GM19467 (cell line): Measurements from ENCODE around the gene ADRA2B.

Experiments used
- ATAC-seq: cut with Tn5 transposase; IDR thresholded peaks from one replicate; pipeline ENCODE4 v1.9.1; 2021; ENCODE audit warnings: mild to moderate bottlenecking, moderate library complexity; ENCODE audit not compliant: unreplicated experiment

ADRA2B gene

GRCh38 chr2:96106991-96107707, 9.2 kb downstream of the ADRA2B start:
- no peak for ATAC-seq

DNA sequence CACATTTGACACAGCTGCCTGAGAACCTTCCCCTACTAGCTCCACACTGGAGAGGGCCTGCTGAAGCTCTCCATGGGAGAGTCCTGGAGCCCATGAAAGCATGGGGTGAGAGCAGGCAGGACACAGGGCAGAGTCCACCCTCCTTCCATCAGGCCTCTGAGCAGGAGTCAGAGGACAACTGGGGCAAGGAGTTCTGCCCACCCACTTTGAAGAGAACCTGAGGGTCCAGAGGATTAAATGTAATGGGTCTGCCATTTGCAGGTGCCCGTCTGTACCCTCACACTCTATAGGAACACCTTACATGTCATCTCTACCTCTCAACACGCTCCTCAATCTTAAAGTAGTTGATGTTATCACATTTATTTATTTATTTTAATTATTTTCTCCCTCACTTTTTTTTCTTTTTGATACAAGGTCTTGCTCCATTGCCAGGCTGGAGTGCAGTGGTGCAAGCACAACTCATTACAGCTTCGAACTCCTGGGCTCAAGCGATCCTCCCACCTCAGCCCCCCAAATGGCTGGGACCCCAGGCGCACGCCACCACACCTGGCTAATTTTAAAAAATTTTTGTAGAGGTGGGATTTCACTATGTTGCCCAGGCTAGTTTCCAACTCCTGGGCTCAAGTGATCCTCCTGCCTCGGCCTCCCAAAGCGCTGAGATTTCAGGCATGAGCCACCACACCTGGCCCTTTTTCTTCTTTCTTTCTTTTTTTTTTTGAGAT, 10.2 kb downstream of the ADRA2B start:
- ATAC-seq = no peak

DNA sequence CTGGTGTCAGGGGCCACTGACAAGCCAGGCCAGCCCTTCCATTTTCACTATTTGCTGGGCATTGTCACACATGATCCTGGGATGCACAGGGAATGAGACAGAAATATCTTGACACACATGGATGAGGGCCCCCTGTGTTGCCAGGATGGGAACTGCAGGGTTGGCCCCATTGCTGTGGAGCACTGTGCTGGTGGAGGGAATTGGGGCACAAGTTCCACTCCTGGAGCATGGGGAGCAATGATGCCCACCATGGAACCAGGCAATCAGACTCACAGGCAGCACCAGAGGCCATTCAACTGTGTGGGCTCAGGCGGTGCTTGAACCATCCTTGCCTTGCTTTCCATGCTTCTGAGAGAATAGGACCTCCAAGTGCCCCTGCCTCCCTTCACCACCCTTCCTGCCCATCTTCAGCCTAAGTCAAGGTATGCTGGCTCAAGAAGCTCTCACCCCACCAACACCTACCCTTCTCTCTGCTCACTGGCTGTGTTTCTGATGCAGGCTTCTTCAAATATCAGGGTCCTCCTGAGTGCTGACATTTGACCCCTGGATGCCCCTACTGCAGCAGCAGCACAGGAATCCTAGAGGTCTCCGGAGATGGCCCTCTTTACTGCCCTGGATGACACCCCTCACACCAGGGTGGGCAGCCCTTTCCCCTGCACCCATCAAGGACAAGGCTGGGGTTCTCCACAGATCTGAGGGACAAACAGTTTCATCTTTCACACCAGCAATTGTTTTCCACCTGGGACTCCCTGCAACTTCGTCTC, 11.0 kb downstream of the ADRA2B start:
- ATAC-seq = no peak

GRCh38 chr2:96104487-96104861, 11.9 kb downstream of the ADRA2B start:
- no peak for ATAC-seq

DNA sequence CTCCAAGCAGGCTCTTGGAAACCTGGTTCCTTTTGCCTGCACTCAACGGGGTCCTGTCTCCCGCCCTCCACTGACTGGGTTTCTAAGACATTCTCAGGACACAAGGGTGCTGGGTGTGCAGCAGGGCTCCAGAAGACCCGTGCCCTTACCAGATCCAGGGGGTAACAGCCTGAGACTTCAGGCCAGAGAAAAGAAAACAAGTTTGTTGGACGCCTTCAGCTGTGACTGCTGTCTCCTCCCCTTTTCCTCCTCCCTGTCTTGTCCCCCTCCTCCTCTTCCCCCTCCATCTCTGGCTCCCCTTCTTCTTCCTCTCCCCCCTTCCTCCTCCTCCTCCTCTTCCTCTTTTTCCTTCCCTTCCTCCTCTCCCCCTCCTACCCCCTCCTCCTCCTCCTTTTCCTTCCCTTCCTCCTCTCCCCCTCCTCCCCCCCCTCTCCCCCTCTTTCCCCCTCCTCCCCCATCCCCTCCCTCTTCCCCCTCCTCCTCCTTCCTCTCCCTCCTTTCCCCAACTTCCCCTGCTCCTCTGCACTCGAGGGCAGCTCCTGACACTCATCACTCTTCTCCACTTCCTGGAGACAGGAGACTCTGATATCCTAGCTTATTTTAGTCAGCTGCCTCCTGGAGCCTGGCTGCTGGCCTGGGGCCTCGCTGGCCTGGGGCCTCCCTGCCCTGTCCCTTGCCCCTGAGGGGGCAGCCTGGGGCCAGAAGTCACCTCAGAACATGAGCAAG, 12.4 kb downstream of the ADRA2B start:
- ATAC-seq = no peak

GRCh38 chr2:96103187-96103601, 13.2 kb downstream of the ADRA2B start:
- no peak for ATAC-seq

DNA sequence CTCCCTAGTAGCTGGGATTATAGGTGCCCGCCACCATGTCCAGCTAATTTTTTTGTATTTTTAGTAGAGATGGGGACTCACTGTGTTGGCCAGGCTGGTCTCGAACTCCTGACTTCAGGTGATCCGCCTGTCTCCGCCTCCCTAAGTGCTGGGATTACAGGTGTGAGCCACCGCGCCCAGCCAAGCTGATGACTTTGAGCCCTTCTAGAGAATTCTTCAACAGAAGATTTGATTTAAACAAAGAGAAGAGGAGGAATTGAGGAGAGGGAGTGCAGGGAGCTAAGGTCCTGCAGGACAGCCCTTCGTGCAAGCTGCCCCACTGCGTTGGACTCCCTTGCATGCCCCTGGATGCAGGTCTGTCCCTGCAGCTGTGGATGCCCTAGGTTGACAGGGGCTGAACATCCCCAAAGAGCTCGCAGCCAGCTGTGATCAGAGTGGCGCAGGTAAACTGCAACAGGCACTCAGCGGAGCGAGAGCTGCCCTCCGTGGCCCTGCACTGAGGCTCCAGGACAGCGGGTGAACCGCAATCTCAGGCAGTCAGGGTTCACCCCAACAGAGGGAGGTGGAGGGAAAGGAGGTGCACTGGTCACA, 13.7 kb downstream of the ADRA2B start:
- ATAC-seq = no peak

DNA sequence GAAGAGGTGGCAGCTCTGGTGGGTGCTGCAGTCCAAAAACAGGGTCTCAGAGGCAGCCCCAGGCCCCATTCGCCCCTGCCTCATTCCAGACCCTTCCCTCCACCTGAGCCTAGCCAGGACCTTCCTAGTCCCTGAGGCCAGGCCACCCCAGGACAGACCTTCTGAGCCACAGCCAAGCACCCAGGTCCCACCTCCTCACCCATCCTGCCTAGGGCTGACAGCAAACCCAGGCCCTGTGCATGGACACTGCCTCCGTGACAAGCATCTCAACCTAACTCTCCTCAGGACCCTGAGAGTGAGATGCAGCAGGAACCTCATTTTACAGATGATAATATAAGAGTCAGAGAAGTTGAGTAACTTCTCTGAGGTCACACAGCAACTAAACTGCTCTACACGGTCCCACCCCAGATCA, 15.5 kb downstream of the ADRA2B start:
- ATAC-seq = no peak

DNA sequence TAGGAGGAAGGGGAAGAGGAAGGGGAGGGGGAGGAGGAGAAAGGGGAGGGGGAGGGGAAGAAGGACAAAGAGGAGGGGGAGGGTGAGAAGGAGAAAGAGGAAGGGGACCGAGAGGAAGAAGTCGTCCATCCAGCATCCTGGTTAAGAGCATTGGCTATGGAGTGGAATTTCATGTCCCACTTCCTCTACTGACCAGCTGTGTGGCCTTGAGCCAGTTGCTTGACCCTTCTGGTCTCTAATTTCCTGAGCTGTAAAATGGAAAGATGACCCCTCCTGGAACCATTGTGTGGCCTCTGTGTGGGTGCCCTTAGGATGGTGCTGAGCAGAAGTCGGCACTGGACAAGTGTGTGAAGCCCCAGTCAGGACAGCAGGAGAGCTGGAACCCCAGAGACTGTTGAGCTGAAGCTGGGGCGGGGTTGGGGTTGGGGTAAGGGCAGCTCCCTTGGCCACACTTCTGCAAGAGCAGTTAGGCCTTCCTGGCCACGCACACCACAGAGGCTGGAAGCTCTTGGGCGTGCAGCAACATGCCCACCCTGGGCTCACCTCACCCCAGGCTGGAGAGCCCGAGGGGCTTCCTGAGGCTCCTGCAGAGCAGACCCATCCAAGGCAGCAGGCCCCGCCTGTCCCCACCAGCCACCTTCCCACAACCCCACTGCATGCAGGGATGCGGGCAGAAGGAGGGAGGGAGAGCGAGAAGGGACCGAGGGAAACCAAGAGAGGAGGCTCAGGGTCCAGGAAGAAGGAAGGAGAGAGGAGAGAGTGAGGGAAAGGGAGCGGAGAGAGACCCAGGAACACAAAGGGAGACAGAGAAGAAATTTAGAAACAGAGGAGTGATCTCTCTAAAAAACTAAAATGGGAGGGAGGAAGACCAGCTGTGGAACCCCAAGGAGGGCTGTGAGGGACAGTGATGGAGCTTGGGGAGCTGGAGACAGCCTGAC, 16.2 kb downstream of the ADRA2B start:
- no peak for ATAC-seq

GRCh38 chr2:96098900-96099590, 17.3 kb downstream of the ADRA2B start:
- no peak for ATAC-seq

GRCh38 chr2:96097951-96098823, 18.2 kb downstream of the ADRA2B start:
- no peak for ATAC-seq

- ATAC-seq = no peak
Observed at GRCh38 chr2:96097441-96097840, 18.9 kb downstream of the ADRA2B start.

DNA sequence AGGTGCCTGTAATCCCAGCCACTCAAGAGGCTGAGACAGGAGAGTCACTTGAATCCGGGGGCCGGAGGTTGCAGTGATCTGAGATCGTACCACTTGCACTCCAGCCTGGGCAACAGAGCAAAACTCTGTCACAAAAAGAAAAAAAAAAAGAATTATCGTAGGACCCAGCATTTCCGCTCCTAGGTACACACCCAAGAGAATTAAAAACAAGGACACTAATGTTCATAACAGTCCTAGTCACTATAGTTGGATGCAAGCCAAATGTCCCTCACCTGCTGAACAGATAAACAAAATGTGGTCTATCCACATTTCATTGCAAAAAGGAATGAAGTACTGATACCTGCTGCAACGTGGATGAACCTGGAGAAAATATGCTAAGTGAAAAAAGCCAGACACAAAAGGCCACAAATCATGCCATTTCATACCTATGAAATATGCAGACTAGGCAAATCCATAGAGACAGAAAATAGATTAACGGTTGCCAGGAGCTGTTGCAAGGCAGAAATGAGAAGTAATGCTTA, 21.2 kb downstream of the ADRA2B start:
- no peak for ATAC-seq

GRCh38 chr2:96093528-96093927, 22.8 kb downstream of the ADRA2B start:
- ATAC-seq = no peak

GRCh38 chr2:96092951-96093350, 23.4 kb downstream of the ADRA2B start:
- no peak for ATAC-seq

DNA sequence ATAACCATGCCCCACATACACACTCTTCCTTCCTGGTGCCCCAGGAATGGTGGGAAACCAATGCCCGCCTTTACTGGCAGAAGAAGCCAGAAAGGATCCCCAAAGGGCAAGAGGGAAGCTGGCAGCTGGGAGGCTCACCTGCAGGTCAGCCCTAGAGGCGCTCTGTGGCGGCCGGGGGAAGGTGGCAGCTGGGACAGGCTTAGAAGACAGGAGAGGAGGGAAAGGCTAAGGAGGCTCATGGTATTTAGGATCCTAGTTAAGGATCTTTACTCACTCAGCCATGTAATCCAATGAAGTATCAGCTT, 23.8 kb downstream of the ADRA2B start:
- ATAC-seq = no peak

GRCh38 chr2:96091711-96092572, 24.4 kb downstream of the ADRA2B start:
- no peak for ATAC-seq
